H9 (cell line): ENCODE data around the gene NPIPA1. TPM values are rescaled to one million over a fixed set of nuclear protein-coding genes. Genes with fewer than 3 reads are reported as not detected.
"Not testable (repeated sequence)": the region's sequence is repeated elsewhere in the genome, so short reads cannot be mapped to it uniquely, and the experiment has no call there.

Experiments used
- DNase-seq: peaks from one replicate; pipeline ENCODE4 v3.0.0-alpha.2; 2017
- H2AFZ ChIP-seq: one replicate; pipeline ENCODE4 v1.6.1; 2013; ENCODE audit warnings: mild to moderate bottlenecking, low read length, control low read depth, moderate library complexity
- H2AK5ac ChIP-seq: 2 replicates; pipeline ENCODE4 v1.6.1; 2013; ENCODE audit warnings: low read length, control low read depth, mixed read lengths; ENCODE audit not compliant: insufficient read length
- H2BK120ac ChIP-seq: one replicate; pipeline ENCODE4 v1.6.1; 2013; ENCODE audit warnings: low read depth, mild to moderate bottlenecking, low read length, control low read depth, inconsistent platforms; ENCODE audit not compliant: poor library complexity, severe bottlenecking
- H2BK12ac ChIP-seq: 2 replicates; pipeline ENCODE4 v1.6.1; 2013; ENCODE audit warnings: low read length, control low read depth, mixed read lengths, low read depth; ENCODE audit not compliant: insufficient read length
- H2BK15ac ChIP-seq: 2 replicates; pipeline ENCODE4 v1.6.1; 2013; ENCODE audit warnings: low read depth, low read length, control low read depth
- H2BK20ac ChIP-seq: one replicate; pipeline ENCODE4 v1.6.1; 2013; ENCODE audit warnings: low read depth, mild to moderate bottlenecking, low read length, control low read depth, inconsistent platforms; ENCODE audit not compliant: poor library complexity, severe bottlenecking
- H2BK5ac ChIP-seq: 2 replicates; pipeline ENCODE4 v1.6.1; 2013; ENCODE audit warnings: low read length, control low read depth, mixed read lengths; ENCODE audit not compliant: insufficient read length
- H3K14ac ChIP-seq: 2 replicates; pipeline ENCODE4 v1.6.1; 2013; ENCODE audit warnings: low read length, control low read depth; ENCODE audit not compliant: insufficient read depth
- H3K18ac ChIP-seq: 2 replicates; pipeline ENCODE4 v1.6.1; 2013; ENCODE audit warnings: low read depth, mild to moderate bottlenecking, mixed read lengths, low read length, control low read depth; ENCODE audit not compliant: insufficient read length
- H3K23ac ChIP-seq: 2 replicates; pipeline ENCODE4 v1.6.1; 2013; ENCODE audit warnings: low read length, control low read depth, mixed read lengths, low read depth; ENCODE audit not compliant: insufficient read length
- H3K23me2 ChIP-seq: 2 replicates; pipeline ENCODE4 v1.6.1; 2013; ENCODE audit warnings: low read depth, mild to moderate bottlenecking, mixed read lengths, low read length, control low read depth; ENCODE audit not compliant: insufficient read length, poor library complexity, severe bottlenecking
- H3K27ac ChIP-seq: 2 replicates; pipeline ENCODE4 v1.5.1; 2013; ENCODE audit warnings: low read length, control low read depth, mixed read lengths, low read depth; ENCODE audit not compliant: insufficient read length
- H3K27me3 ChIP-seq: 2 replicates; pipeline ENCODE4 v1.6.1; 2013; ENCODE audit warnings: low read length, control low read depth, inconsistent platforms; ENCODE audit not compliant: insufficient read depth
- H3K4ac ChIP-seq: 2 replicates; pipeline ENCODE4 v1.6.1; 2013; ENCODE audit warnings: low read depth, mild to moderate bottlenecking, control low read depth, inconsistent platforms, low read length, moderate library complexity
- H3K4me1 ChIP-seq: 2 replicates; pipeline ENCODE4 v1.6.1; 2013; ENCODE audit warnings: low read length, control low read depth, inconsistent platforms; ENCODE audit not compliant: insufficient read depth
- H3K4me2 ChIP-seq: 2 replicates; pipeline ENCODE4 v1.6.1; 2013; ENCODE audit warnings: low read length, control low read depth, mixed read lengths; ENCODE audit not compliant: insufficient read length, insufficient read depth
- H3K56ac ChIP-seq: 2 replicates; pipeline ENCODE4 v1.6.1; 2013; ENCODE audit warnings: low read depth, mild to moderate bottlenecking, mixed read lengths, low read length, control low read depth; ENCODE audit not compliant: insufficient read length
- H3K79me1 ChIP-seq: 2 replicates; pipeline ENCODE4 v1.6.1; 2013; ENCODE audit warnings: low read depth, mild to moderate bottlenecking, moderate library complexity, low read length, control low read depth, inconsistent platforms; ENCODE audit not compliant: insufficient read depth, poor library complexity, severe bottlenecking
- H3K79me2 ChIP-seq: 2 replicates; pipeline ENCODE4 v1.6.1; 2013; ENCODE audit warnings: low read length, control low read depth, inconsistent platforms; ENCODE audit not compliant: insufficient read depth
- H3K9ac ChIP-seq: 2 replicates; pipeline ENCODE4 v1.6.1; 2013; ENCODE audit warnings: low read length, control low read depth, mixed read lengths; ENCODE audit not compliant: insufficient read length; ENCODE audit errors: extremely low read depth
- H3K9me3 ChIP-seq: one replicate; pipeline ENCODE4 v1.6.1; 2013; ENCODE audit warnings: low read depth, low read length, inconsistent platforms; ENCODE audit not compliant: control insufficient read depth
- H3T11ph ChIP-seq: one replicate; pipeline ENCODE4 v1.6.1; 2013; ENCODE audit warnings: mild to moderate bottlenecking, low read length, control low read depth, inconsistent platforms
- H4K20me1 ChIP-seq: one replicate; pipeline ENCODE4 v1.6.1; 2013; ENCODE audit not compliant: control insufficient read depth, insufficient read length, insufficient read depth
- H4K5ac ChIP-seq: 2 replicates; pipeline ENCODE4 v1.6.1; 2013; ENCODE audit warnings: low read depth, mild to moderate bottlenecking, mixed read lengths, low read length, control low read depth; ENCODE audit not compliant: insufficient read length
- H4K8ac ChIP-seq: replicated peaks from 2 replicates; pipeline ENCODE4 v1.6.1; 2013; ENCODE audit warnings: low read length, control low read depth, mixed read lengths, low read depth; ENCODE audit not compliant: insufficient read length
- H4K91ac ChIP-seq: 2 replicates; pipeline ENCODE4 v1.6.1; 2013; ENCODE audit warnings: low read depth, mild to moderate bottlenecking, moderate library complexity, mixed read lengths, low read length, control low read depth; ENCODE audit not compliant: insufficient read length
- H3K27ac Mint-ChIP-seq, 3 experiments: 2 replicates in 2 of 3; 3 replicates in 1 of 3; pipeline ENCODE4 v1.8.0; 2020 to 2021; ENCODE audit warnings: mixed read lengths in 3 of 3, mild to moderate bottlenecking in 1 of 3, moderate library complexity in 1 of 3
- H3K27me3 Mint-ChIP-seq: 2 replicates; pipeline ENCODE4 v1.8.0; 2021; ENCODE audit warnings: low read depth, mild to moderate bottlenecking, moderate library complexity, mixed read lengths
- H3K36me3 Mint-ChIP-seq, 3 experiments: 2 replicates in 2 of 3; 3 replicates in 1 of 3; pipeline ENCODE4 v1.8.0; 2020 to 2021; ENCODE audit warnings: low read depth in 3 of 3, mixed read lengths in 3 of 3; ENCODE audit not compliant: insufficient read depth in 1 of 3
- H3K4me1 Mint-ChIP-seq, 2 experiments: 2 replicates each; pipeline ENCODE4 v1.8.0; 2020; ENCODE audit warnings: mixed read lengths in 2 of 2
- H3K4me3 Mint-ChIP-seq, 2 experiments: 2 replicates in 1 of 2; 3 replicates in 1 of 2; pipeline ENCODE4 v1.8.0; 2020 to 2021; ENCODE audit warnings: mild to moderate bottlenecking in 2 of 2, mixed read lengths in 2 of 2, moderate library complexity in 1 of 2
- H3K9me3 Mint-ChIP-seq, 2 experiments: 2 replicates in 1 of 2; 3 replicates in 1 of 2; pipeline ENCODE4 v1.8.0; 2020; ENCODE audit warnings: mild to moderate bottlenecking in 2 of 2, mixed read lengths in 2 of 2, moderate library complexity in 1 of 2
- WGBS: extraction: QIAGEN DNeasy Blood & Tissue Kit; methylation state at CpG from one replicate; pipeline ENCODE4 v1.1.7; 2013; ENCODE audit warnings: missing lambda C conversion rate, low lambda C conversion rate, mixed read lengths; ENCODE audit not compliant: insufficient read length; ENCODE audit errors: extremely low coverage; 5-methylcytosine and 5-hydroxymethylcytosine counted together
- total RNA-seq: library from RNA; stranded (reverse); gene quantifications from 2 replicates; pipeline ENCODE4 v1.2.1, GENCODE V29; 2021

The NPIPA1 gene
- total RNA-seq, 1 experiment from 2014 or later, result 130 TPM

GRCh38 chr16:14942686-14943085 lies 5.4 kb downstream of the NPIPA1 start:
- not testable (repeated sequence) for H3K27me3 Mint-ChIP-seq, H2BK20ac ChIP-seq, H3K9ac ChIP-seq, H3K9me3 Mint-ChIP-seq, H4K8ac ChIP-seq, H3K27ac Mint-ChIP-seq, H2BK120ac ChIP-seq, H3K23ac ChIP-seq, H4K20me1 ChIP-seq, H4K5ac ChIP-seq, H3K4ac ChIP-seq, H2AK5ac ChIP-seq, H3K9me3 ChIP-seq, H2BK15ac ChIP-seq, H3K79me1 ChIP-seq, H3K36me3 Mint-ChIP-seq, H3K4me1 Mint-ChIP-seq, DNase-seq, H2BK5ac ChIP-seq, H3K27ac ChIP-seq, H3K4me3 Mint-ChIP-seq, H3K23me2 ChIP-seq, H2BK12ac ChIP-seq, H3T11ph ChIP-seq, H3K14ac ChIP-seq, H3K18ac ChIP-seq, H2AFZ ChIP-seq, H3K27me3 ChIP-seq, H3K56ac ChIP-seq, H4K91ac ChIP-seq, H3K79me2 ChIP-seq, H3K4me2 ChIP-seq, H3K4me1 ChIP-seq
- no CpG with 5 or more reads among the region's 3 CpGs for WGBS
